Stimulated activated CD8-positive, alpha-beta memory T cell treated with anti-CD3 and anti-CD28 coated beads, Interleukin-15, amount 100 ng/mL, for 48 hours (primary cell): Measurements from ENCODE around the gene DENND1A.

Experiments used
- DNase-seq, 2 donors: peaks; one replicate each; pipeline ENCODE4 v3.0.0-alpha.2; 2020; ENCODE audit warnings: low read depth in 2 of 2

The DENND1A gene

DNA sequence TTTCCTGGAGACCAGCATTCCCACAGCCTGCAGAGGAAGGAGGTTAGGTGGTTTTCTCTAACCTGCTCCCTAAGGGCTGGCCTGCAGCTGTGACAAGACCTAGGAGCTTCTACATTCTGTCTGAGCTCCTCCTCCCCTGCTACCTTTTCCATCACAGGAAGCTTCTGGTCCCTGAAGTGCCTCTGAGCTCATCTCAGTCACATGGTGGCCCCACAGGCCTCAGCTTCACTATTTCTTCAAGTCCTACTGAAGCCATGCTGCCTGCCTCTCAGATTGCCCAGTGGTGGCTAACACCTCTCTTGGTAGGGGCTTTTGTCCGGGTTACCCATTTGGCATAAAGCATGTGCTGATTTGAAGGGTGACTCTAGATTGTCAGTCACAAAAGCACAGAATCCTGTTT lies 314.5 kb downstream of the DENND1A start:
- DNase-seq = no peak

DNA sequence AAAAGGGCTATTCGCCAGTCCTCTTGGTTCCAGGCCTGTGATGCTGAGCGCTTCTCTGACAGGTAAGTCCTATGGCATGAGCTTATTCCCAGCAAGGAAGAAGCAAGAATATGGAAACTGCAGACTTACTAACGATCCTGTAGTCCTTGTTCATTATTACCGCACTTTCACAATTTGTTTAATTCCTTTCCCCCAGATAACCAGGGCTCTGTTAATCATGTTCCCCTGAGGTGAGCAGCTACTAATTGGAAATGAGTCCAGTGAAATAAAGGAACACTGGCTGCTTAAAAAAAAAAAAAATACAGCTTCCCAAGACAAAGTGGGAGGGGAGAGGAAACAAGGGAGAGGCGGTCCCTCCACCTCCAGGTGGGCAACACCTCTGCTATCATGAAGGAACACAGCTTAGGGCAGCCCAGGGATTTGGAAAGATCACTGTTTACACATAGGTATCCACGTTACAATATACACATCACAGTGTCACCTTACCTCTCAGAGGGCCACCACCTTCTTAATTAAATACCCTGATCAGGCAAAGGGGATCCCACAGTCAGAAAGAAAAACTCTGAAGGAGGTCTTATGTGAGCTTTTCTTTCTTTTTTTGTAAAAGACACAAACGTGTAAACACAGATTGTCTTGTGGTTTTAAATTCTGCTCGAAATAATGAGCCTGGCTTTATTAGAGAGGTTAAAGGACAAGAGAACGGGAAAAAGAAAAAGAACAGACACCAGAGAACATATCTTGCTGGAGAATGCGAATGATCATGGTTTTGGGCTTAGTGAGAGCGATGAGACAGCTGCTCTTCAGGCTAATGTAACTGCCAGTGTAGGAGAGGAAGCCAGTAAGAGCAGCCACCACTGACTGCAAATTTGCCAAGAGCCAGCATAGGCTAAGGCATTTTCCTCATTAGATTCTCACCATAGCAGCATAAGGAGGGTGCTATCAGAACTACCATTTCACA lies 315.3 kb downstream of the DENND1A start:
- DNase-seq = no peak

DNA sequence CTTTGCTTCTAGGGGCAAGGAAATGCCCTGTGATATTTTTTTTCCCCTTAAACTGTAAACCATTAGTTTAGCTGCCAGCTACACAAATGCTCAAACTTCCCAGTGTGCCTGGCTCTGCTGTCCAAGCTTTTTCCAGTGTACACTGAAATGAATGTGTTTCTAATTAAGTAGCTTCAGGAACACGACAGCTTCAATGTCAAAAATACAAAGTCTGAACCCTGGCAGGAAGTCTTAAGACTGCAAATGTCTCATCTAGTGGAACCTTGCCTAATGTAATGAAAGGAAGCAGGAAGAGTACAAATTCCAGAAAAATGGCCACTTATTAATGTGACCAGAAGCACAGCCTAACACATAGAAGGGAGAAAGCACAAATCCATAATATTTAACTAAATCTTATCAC lies 318.7 kb downstream of the DENND1A start:
- no peak for DNase-seq

DNA sequence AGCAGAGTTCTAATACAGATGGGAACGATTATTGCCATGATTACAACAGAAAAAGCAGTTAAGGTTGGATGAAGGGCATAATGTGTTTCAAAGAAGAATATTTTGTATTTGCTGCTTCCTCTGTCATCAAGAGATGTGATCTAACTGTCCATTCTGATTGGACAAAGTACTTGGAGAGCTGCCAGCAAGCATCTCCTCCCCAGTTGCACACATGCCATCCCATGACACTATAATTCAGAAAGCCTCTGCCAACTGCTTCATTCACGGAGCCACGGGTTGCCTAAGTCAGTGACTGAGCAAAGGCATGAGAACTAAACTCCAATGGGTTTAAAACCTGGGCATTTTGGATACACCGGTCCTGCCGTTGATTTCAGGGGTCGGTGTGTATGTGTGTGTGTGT lies 320.1 kb downstream of the DENND1A start:
- no peak for DNase-seq

DNA sequence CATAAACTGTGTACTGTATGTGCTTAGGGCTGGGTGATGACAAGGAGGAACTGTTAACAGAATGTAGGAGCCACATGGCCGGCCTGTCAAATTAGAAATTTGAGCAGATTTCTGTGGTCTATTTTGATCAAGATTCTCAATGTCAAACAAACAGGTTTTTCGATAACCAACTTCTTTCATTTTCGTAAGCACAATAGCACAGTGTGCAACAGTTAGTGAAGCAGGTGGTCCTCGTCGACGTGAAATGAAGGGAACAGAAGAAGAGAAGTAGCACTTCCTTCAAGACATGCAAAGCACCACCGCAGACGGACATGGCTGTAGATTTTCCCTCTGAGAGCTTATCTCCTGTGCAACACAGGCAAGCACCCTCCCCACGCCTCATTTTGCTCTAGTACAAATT lies 321.8 kb downstream of the DENND1A start:
- DNase-seq = no peak

DNA sequence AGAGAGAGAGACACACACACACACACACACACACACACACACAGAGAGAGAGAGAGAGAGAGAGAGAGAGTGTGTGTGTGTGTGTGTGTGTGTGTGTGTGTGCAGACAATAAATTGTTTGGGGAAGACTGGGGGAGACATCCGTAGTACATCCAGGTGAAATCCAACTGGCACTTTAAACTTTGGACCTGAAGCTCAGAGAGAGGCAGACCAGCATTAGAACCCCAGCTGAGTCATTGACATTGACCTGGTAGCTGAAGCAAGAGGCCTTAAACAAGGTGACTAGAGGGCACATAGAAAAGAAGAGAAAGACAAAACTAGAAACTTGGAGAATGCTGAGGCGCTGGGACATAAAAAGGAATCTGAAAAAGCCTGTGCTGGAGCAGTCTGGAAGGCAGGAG lies 322.4 kb downstream of the DENND1A start:
- no peak for DNase-seq

DNA sequence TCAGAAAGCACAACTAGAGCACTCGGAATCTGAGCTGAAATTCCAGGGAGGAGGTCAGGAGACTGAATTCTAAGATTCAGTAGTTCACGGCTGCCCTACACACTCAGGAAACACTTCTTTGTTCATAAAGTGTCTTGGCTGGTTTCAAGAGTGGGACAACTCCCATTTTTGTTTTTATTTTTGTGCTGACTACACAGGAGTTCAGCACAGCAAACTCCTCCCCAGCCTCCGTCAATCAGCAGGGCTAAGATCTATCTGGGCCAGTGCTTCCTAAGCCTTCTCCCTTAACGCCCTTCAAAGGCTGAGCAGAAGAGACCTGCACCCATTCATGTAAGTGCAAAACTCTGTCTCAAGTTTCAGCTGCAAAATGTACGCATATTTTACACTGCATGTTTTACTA lies 323.8 kb downstream of the DENND1A start:
- DNase-seq = no peak

DNA sequence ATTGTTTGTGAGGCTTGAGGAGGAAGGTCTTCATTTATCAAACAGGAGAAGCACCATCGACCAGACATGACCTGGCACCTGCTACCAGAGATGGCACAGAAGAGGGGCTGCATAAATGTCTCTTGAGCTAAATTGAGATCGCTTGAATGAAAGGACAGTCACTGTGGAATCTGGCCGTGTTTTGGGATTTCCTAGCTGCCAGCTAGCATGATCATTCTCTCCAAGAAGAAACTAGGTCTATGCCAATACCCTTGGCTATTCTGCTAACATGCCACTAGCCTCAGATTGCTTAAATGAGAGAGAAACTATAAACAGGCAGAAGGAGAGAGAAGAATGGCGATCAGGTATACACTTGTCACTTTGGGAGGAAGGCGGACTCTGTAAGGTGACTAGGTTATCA lies 324.6 kb downstream of the DENND1A start:
- no peak for DNase-seq

DNA sequence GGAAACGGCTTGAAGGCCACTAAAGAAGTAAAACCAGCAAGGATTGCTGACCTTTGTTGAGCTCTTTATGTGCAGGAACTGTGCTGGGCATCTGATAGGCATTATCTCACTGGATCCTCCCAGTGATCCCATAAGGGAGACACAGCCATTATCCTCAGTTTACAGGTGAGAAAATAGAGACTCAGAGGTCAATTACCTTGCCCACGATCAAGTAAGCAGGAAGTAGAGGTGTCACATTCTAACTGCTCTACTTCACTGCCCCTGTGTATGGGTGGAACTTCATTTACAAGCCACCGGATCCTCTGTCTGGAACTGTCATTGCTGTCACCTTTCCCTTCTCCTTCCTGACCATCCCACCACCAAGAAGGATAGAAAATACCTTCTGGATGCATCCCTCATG lies 325.1 kb downstream of the DENND1A start:
- no peak for DNase-seq

DNA sequence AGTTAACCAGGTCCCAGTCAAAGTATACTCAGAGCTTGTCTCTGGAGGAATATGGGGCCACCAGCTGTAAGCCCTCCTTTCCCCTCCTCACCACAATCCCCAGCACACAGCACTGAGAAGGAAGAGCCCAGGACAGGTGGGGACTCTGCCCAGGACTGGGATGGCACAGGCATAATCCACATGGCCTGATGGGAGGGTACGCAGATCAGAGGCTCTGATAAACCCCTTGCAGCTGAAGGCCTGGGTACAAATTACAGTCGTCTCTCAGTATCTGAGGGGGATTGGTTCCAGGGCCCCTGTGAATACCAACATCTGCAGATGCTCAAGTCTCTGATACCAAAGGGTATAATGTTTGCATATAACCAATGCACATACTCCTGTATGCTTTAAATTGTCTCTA lies 328.1 kb downstream of the DENND1A start:
- DNase-seq = no peak

DNA sequence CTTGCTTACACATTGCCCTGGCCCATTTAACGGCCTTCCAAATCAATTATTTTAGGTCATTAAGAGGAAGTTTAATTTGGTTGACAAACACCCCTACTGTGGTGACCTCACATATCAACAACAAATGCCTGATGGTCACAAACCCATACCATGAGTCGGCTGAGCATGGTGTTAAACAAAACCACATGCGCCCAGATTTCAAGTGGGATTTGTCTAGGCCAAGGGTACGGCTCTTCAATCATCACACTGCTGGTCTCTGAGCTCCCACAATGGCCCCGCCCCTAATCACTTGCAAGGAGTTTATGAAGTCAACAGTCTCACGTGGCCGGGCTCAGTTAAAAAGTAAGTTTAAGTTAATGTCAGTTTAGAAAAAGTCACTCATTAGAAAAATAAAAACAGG lies 330.1 kb downstream of the DENND1A start:
- DNase-seq = no peak

DNA sequence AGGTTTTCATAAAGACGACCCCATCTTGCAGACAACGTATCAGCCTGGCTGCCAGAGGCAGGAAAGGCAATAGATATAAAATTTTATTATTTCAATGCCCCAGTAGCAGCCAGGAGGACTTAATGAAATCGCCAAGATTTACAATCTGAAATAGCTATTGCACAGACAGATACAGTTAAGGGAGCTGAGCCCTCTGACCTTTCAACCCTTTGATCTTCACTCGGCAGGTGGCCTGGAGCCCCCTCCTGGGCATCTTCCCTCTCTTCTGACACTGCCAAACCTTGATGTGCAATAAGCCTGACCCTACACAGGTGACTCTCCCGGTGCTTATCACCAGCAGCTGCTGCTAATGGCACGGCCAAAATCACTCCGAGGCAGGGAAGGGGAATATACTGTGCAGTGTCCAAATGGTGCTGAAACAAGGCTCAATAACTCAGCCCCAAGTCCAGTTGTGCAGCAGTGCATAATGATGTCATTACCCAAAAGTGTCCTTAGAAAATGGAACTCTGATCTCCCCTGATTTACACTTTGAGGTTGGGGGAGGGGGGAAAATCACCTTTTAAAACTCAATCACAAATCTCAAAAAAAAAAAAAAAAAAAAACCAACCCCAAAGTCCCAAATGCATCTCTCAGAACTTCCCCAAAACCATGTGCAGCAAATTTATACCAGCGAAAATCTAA lies 331.9 kb downstream of the DENND1A start:
- DNase-seq = no peak

DNA sequence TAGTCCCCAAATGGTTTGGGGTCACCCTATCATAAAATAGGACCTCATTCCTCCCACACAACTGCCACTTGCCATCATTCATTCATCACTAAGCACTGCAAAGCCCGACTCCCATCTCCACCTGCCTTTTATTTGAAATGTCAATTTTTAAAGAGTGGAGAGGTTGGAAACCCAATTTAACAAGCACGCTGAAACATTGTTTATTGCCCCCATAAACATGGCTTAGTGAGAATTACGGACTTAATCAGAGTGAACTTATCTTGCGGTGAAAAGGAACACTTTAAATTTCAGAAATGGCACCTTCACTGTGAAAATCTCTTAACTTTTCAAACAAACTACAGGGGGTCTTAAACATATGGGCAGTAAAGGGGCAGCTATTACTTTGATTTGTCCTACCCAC lies 332.9 kb downstream of the DENND1A start:
- DNase-seq = no peak

DNA sequence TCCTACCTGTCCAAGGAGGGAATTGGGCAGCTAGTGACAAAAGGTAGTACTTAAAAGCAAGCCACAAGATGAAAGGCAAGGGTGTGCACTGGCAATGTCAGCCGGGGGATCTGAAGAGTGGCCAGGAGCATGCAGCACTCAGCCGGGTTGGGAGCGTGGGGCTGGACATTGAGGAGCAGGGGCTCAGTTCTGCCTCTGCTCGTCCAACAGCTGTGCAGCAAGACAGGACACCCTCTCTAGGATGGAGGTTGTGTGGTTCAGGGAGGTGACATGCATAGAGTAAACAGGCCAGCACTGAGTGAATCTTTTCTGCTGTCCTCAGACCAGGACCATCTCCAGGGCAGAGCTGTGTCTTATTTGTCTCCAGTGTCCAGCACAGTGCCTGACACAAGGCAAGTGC lies 338.6 kb downstream of the DENND1A start:
- no peak for DNase-seq

DNA sequence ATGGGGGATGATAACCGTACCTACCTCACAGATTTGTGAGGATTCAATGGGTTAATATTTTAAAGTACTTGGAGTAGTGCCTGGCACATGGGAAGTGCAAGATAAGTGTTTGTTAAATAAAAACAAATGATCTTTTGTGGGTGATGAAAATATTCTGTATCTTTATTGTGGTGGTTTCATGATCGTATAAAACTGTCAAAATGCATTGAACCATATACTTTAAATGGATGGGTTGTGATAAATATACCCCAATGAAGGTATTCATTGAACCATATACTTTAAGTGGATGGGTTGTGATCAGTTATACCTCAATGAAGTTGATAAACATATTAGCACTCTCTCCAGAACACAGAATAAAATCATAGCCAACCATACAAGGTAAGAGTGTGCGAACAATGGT lies 339.4 kb downstream of the DENND1A start:
- no peak for DNase-seq

DNA sequence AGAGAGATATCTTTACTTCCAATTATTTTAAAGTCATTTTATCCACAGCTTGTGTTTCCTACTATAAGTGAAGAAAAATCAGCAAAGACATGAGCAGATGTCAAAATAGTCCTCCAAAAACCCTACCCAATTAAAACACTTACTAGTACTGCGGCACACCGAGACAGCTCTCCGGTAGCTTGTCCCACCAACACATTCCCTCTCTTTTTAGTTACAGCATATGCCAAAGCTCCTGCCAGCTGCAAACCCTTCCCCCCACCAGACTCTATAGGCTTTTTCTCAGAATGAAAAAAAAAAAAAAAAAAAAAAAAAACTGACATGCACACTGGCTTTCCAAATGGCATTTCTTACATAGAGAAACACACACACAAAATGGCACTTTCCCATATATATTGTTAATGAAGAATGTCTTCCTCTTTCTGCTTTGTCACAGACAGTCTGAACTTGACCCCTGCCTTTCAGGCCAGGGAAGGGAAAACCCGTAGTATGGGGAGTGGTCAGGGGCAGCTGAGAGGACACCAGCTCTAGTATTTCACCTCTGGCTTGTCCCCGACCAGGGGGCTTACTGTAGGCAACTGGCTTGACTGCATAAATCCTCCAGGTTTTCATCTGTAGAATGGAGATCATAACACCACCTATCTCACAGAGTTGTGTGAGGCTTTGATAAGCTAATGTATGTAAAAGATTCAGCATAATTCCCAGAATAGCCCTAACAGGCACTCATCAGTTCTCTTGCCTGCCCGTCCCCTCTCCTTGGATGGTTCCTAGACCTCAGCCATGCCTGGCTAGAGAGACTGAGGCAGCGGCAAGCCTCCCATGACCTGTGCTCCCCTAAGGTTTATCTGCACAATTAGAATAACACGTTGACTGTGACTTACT lies 340.3 kb downstream of the DENND1A start:
- DNase-seq = no peak

DNA sequence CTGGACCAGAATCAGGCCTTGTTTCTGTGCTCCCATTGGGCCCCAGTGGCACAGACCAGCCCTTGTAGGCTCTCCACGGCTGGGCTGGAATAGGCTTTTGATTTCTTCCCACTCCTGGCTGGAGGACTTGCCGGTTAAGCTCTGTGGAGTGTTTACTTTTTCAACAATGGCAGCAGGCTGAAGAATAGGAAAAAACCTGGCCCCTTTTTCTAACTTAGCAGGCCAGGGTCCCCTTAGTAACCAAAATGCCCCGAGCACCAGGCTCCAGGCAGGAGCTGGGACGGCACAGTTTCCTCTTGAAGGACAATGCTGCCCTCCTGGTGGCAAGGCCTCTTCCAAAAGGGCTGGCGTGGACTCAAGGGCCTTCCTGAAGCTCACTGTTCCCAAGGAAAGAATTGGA lies 343.7 kb downstream of the DENND1A start:
- no peak for DNase-seq

DNA sequence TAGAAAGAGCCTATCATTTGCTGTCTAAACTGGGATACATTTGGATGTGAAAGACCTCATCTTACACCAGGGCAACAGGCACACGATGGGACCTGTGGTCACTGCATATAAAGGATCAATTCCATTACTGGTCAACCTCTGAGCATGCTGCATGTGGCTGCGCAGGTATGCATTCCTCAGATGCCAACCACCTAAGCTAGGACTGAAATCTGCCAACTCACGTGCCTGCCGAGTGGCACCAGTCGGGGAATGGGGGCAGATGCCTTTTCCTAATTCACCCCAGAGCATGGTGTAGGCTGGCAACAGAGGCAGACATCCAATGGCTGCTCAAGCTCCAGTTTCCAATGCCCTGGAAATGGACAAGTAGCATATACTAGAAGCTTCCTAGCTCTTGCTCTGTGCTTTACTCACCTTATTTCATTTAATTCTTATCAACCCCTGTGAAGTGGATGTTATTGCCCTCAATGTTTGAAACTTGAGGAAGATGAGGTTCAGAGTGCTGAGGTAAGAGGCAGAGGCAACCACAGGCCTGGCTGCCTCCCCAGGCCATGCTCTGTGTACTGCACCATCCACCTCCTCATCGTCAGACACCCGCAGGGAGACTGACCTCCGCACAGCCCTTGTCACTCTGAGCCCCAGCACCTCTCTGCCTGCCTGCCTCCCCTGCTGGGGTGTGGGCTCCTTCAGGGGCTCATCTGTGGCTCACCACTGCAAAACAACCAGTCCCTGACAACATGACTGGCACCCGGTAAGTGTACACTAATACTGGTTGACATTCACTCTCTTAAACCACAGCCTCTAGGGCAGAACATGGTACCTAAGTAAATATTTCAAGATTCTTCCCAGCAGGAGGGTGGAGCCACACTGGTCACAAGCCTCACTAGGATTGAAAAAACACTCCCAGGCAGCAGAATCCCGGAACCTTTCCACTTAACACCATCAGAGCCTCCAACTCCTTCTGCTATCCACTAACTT lies 345.4 kb downstream of the DENND1A start:
- no peak for DNase-seq

DNA sequence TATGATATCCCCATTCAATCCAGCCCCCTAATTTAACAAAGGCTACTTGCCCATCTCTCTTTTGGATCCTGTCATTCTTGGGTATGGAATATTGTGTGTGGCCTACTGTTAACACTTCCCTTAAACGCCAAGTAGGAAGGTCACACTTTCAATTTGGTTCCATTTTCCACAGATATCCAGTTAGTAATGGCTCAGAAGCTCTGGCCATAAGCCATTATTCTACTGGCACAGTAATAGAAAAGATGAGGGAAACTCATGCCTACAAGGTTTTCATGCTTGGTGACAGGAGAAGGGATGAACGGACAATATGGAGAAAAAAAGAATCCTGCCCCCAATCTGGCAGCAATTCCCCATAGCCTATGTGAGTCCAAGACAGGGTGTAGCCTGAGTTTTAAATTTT lies 346.3 kb downstream of the DENND1A start:
- DNase-seq = no peak

DNA sequence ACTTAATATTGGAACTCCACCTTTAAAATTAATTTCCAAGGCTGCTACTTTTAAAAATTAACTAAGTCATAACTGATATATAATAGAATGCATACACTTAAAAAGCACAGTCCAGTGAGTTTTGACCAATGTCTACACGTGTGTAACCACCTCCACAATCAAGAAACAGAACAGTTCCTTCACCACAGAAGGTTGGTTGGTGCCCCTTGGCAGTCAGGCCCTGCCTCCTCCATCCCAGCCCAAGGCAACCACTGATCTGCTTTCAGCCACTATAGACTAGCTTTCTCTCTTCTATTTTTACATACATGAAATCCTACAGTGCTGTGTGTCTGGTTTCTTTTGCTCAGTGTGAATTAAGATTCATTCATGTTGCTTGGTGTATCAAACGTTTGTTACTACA lies 358.7 kb downstream of the DENND1A start:
- no peak for DNase-seq
